IMR-90 (cell line): Measurements from ENCODE around the gene SPON1.

ENCODE experiments used
- CTCF ChIP-seq: conservative IDR thresholded peaks from 2 replicates; pipeline ENCODE4 v1.5.1; 2012; ENCODE audit warnings: mild to moderate bottlenecking, low read depth, low read length, improper control_type of control experiment
- POLR2A ChIP-seq: IDR thresholded peaks from 2 replicates; pipeline ENCODE4 v1.6.1; 2012; ENCODE audit warnings: mild to moderate bottlenecking, low read depth, low read length
- RFX5 ChIP-seq: IDR thresholded peaks from 2 replicates; pipeline ENCODE4 v1.8.0; 2012; ENCODE audit warnings: low read depth, mild to moderate bottlenecking, low read length, moderate library complexity
- USF2 ChIP-seq: fragments of 150-350 bp; IDR thresholded peaks from 2 replicates; pipeline ENCODE4 v1.6.1; 2017; ENCODE audit warnings: mild to moderate bottlenecking, antibody characterized with exemption, low read length, low read depth

GRCh38 chr11:14275076-14275475 lies 312.6 kb downstream of the SPON1 start:
- TF ChIP-seq CTCF, result no peak
- TF ChIP-seq POLR2A, result no peak
- TF ChIP-seq USF2, result no peak
- no peak for TF ChIP-seq RFX5
